ENCODE results near the gene SMARCA4.

The SMARCA4 gene

DNA sequence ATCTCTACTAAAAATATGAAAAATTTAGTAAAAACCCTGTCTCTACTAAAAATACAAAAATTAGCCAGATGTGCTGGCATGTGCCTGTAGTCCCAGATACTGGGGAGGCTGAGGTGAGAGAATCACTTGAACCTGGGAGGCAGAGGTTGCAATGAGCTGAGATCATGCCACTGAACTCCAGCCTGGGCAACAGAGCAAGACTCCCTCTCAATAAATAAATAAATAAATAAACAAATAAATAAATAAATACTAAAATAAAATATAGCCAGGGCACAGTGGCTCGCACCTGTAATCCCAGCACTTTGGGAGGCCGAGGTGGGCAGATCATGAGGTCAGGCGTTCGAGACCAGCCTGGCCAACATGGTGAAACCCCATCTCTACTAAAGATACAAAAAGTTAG, 17.4 kb upstream of the SMARCA4 start (continued):
- TF ChIP-seq, protein P1, sequence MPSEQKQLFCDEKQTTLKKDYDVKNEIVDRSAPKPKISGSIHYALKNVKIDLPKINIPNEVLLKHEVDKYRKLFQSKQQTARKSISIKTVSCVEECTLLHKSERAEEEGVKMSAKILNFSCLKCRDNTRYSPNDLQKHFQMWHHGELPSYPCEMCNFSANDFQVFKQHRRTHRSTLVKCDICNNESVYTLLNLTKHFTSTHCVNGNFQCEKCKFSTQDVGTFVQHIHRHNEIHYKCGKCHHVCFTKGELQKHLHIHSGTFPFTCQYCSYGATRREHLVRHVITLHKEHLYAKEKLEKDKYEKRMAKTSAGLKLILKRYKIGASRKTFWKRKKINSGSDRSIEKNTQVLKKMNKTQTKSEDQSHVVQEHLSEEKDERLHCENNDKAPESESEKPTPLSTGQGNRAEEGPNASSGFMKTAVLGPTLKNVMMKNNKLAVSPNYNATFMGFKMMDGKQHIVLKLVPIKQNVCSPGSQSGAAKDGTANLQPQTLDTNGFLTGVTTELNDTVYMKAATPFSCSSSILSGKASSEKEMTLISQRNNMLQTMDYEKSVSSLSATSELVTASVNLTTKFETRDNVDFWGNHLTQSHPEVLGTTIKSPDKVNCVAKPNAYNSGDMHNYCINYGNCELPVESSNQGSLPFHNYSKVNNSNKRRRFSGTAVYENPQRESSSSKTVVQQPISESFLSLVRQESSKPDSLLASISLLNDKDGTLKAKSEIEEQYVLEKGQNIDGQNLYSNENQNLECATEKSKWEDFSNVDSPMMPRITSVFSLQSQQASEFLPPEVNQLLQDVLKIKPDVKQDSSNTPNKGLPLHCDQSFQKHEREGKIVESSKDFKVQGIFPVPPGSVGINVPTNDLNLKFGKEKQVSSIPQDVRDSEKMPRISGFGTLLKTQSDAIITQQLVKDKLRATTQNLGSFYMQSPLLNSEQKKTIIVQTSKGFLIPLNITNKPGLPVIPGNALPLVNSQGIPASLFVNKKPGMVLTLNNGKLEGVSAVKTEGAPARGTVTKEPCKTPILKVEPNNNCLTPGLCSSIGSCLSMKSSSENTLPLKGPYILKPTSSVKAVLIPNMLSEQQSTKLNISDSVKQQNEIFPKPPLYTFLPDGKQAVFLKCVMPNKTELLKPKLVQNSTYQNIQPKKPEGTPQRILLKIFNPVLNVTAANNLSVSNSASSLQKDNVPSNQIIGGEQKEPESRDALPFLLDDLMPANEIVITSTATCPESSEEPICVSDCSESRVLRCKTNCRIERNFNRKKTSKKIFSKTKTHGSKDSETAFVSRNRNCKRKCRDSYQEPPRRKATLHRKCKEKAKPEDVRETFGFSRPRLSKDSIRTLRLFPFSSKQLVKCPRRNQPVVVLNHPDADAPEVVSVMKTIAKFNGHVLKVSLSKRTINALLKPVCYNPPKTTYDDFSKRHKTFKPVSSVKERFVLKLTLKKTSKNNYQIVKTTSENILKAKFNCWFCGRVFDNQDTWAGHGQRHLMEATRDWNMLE (tag by site-specific recombination; conservative IDR thresholded peaks at IDR 0.05; ENCODE audit: low read depth), result peak; percentile 72

DNA sequence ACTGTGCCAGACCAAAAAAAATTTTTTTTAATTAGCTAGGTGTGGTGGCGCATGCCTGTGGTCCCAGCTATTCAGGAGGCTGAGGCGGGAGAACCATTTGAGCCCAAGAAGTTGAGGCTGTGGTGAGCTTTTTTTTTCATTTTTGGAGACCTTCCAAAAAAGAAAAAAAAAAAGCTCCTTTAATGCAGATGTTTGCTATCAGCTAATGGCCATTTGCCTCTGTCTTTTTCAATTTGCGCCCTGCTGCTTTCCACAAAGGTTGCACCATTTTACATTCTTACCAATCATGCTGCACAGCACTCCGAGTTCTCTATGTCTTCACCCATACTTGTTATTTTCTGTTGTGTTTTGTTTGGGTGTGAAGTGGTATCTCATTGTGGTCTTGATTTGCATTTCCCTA, 15.6 kb upstream of the SMARCA4 start:
- H3K36me3 ChIP-seq (ENCODE audit: control insufficient read depth in 2 of 2, insufficient read depth in 1 of 2, low read length in 2 of 2), result no peaks in the 10 kb centered on the region
- TF ChIP-seq ZBTB8A (tag by site-specific recombination; IDR thresholded peaks at IDR 0.05), result no peak
- no peak for TF ChIP-seq ZNF596 (tag by site-specific recombination; IDR thresholded peaks at IDR 0.05)
- TF ChIP-seq ZNF548 (tag by site-specific recombination; IDR thresholded peaks at IDR 0.05), result no peak
- no peak for TF ChIP-seq ZXDB (tag by site-specific recombination; IDR thresholded peaks at IDR 0.05)
- no peak for TF ChIP-seq ZNF350 (tag by site-specific recombination; IDR thresholded peaks at IDR 0.05)
- TF ChIP-seq, protein P2, sequence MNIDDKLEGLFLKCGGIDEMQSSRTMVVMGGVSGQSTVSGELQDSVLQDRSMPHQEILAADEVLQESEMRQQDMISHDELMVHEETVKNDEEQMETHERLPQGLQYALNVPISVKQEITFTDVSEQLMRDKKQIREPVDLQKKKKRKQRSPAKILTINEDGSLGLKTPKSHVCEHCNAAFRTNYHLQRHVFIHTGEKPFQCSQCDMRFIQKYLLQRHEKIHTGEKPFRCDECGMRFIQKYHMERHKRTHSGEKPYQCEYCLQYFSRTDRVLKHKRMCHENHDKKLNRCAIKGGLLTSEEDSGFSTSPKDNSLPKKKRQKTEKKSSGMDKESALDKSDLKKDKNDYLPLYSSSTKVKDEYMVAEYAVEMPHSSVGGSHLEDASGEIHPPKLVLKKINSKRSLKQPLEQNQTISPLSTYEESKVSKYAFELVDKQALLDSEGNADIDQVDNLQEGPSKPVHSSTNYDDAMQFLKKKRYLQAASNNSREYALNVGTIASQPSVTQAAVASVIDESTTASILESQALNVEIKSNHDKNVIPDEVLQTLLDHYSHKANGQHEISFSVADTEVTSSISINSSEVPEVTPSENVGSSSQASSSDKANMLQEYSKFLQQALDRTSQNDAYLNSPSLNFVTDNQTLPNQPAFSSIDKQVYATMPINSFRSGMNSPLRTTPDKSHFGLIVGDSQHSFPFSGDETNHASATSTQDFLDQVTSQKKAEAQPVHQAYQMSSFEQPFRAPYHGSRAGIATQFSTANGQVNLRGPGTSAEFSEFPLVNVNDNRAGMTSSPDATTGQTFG (tag by site-specific recombination; IDR thresholded peaks at IDR 0.05; ENCODE audit: borderline replicate concordance), result no peak
- no peak for TF ChIP-seq ZNF561 (tag by site-specific recombination; IDR thresholded peaks at IDR 0.05; ENCODE audit: borderline replicate concordance)
- TF ChIP-seq, protein P3, sequence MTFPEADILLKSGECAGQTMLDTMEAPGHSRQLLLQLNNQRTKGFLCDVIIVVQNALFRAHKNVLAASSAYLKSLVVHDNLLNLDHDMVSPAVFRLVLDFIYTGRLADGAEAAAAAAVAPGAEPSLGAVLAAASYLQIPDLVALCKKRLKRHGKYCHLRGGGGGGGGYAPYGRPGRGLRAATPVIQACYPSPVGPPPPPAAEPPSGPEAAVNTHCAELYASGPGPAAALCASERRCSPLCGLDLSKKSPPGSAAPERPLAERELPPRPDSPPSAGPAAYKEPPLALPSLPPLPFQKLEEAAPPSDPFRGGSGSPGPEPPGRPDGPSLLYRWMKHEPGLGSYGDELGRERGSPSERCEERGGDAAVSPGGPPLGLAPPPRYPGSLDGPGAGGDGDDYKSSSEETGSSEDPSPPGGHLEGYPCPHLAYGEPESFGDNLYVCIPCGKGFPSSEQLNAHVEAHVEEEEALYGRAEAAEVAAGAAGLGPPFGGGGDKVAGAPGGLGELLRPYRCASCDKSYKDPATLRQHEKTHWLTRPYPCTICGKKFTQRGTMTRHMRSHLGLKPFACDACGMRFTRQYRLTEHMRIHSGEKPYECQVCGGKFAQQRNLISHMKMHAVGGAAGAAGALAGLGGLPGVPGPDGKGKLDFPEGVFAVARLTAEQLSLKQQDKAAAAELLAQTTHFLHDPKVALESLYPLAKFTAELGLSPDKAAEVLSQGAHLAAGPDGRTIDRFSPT (tag by site-specific recombination; IDR thresholded peaks at IDR 0.05), result no peak
- no peak for TF ChIP-seq ZFP3 (tag by site-specific recombination; IDR thresholded peaks at IDR 0.05; ENCODE audit: low read depth)
- TF ChIP-seq, protein P4, sequence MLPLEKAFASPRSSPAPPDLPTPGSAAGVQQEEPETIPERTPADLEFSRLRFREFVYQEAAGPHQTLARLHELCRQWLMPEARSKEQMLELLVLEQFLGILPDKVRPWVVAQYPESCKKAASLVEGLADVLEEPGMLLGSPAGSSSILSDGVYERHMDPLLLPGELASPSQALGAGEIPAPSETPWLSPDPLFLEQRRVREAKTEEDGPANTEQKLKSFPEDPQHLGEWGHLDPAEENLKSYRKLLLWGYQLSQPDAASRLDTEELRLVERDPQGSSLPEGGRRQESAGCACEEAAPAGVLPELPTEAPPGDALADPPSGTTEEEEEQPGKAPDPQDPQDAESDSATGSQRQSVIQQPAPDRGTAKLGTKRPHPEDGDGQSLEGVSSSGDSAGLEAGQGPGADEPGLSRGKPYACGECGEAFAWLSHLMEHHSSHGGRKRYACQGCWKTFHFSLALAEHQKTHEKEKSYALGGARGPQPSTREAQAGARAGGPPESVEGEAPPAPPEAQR (tag by site-specific recombination; IDR thresholded peaks at IDR 0.05), result no peak
- no peak for TF ChIP-seq ZNF529 (tag by site-specific recombination; IDR thresholded peaks at IDR 0.05; ENCODE audit: insufficient replicate concordance)
- TF ChIP-seq, protein P5, sequence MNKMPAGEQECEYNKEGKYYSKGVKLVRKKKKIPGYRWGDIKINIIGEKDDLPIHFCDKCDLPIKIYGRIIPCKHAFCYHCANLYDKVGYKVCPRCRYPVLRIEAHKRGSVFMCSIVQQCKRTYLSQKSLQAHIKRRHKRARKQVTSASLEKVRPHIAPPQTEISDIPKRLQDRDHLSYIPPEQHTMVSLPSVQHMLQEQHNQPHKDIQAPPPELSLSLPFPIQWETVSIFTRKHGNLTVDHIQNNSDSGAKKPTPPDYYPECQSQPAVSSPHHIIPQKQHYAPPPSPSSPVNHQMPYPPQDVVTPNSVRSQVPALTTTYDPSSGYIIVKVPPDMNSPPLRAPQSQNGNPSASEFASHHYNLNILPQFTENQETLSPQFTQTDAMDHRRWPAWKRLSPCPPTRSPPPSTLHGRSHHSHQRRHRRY (tag by site-specific recombination; IDR thresholded peaks at IDR 0.05), result no peak
- no peak for TF ChIP-seq WT1 (tag by site-specific recombination; IDR thresholded peaks at IDR 0.05)
- no peak for TF ChIP-seq ZNF23 (tag by site-specific recombination; IDR thresholded peaks at IDR 0.05; ENCODE audit: borderline replicate concordance)
- CTCF ChIA-PET, result interaction anchor here (0.6 to 1.9 kb wide), 7 partner anchors 8 to 228 kb away, joined by 3 to 8 read pairs (median 4); no protein-coding TSS in a partner anchor
- POLR2A ChIA-PET, result interaction anchor here (0.9 kb wide), 1 partner anchor 10 kb away, joined by 3 read pairs; no protein-coding TSS in a partner anchor
- no peak overlapping the region for H3K27ac ChIP-seq (ENCODE audit: extremely low read depth, low read depth, low read length)
- H3K9me3 ChIP-seq (ENCODE audit: control insufficient read depth, insufficient read depth, low read depth, low read length), result no peaks in the 10 kb centered on the region
- H3K4me1 ChIP-seq (ENCODE audit: control insufficient read depth, insufficient read depth, low read length), result no peaks in the 10 kb centered on the region
- no peak overlapping the region for H3K4me3 ChIP-seq (ENCODE audit: low read depth, low read length)

Data from HEK293 (cell line).